ENCODE data around the gene B3GLCT. TPM values are rescaled to one million over a fixed set of nuclear protein-coding genes. Genes with fewer than 3 reads are reported as not detected.

Gene B3GLCT
- total and polyA plus RNA-seq, 2 experiments from 2014 or later: 5.7 to 10.8 TPM

DNA sequence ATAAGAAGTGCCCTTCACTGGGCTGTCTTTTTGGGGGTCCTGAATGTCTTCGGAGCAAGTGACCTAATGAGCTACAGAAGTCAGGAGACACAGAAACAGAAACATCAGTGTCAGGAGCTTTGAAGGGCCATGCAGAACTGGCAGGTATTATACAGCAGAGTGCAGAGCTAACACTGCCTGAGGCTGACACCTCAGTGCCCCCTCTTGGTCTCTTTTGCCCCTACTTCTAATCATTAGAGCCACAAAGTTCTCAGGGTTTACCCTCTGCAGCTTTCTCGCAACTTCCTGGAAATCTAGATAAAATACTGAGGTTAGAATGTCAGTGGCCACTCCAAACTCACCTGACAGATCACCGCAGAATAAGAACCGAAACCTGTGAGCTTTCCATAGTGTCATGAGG is 172.7 kb downstream of the B3GLCT start:
- no peaks in the 10 kb centered on the region for H4K20me1 ChIP-seq (ENCODE audit: insufficient read depth, poor library complexity, severe bottlenecking)
- no peak overlapping the region for H3K4me3 ChIP-seq
- TF ChIP-seq EZH2 (IDR thresholded peaks at IDR 0.05; ENCODE audit: borderline replicate concordance) (no peak), EZH2phosphoT487 (IDR thresholded peaks at IDR 0.05; ENCODE audit: low read depth, severe bottlenecking, unreplicated experiment) (no peak)
- TF ChIP-seq, protein P1, sequence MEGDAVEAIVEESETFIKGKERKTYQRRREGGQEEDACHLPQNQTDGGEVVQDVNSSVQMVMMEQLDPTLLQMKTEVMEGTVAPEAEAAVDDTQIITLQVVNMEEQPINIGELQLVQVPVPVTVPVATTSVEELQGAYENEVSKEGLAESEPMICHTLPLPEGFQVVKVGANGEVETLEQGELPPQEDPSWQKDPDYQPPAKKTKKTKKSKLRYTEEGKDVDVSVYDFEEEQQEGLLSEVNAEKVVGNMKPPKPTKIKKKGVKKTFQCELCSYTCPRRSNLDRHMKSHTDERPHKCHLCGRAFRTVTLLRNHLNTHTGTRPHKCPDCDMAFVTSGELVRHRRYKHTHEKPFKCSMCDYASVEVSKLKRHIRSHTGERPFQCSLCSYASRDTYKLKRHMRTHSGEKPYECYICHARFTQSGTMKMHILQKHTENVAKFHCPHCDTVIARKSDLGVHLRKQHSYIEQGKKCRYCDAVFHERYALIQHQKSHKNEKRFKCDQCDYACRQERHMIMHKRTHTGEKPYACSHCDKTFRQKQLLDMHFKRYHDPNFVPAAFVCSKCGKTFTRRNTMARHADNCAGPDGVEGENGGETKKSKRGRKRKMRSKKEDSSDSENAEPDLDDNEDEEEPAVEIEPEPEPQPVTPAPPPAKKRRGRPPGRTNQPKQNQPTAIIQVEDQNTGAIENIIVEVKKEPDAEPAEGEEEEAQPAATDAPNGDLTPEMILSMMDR (IDR thresholded peaks at IDR 0.05; ENCODE audit: poor library complexity): no peak
- H3K36me3 ChIP-seq (replicated peaks; ENCODE audit: insufficient read depth, low read depth): no peaks in the 10 kb centered on the region
- H3K79me2 ChIP-seq: no peaks in the 10 kb centered on the region
- H3K9me3 ChIP-seq (ENCODE audit: low read depth): no peaks in the 10 kb centered on the region
- no peak overlapping the region for H3K27ac ChIP-seq
- WGBS (ENCODE audit: low lambda C conversion rate, missing lambda C conversion rate): 89% methylated on average over 4 of the region's 4 CpGs
- no peak overlapping the region for H2AFZ ChIP-seq
- no peaks in the 10 kb centered on the region for H3K4me1 ChIP-seq (ENCODE audit: insufficient read depth)
- no peak overlapping the region for H3K4me2 ChIP-seq
- no peaks in the 10 kb centered on the region for H3K9me2 ChIP-seq (replicated peaks; ENCODE audit: insufficient read depth)
- no peak for DNase-seq (ENCODE audit: low spot score)
- no peaks in the 10 kb centered on the region for H3K27me3 ChIP-seq

DNA sequence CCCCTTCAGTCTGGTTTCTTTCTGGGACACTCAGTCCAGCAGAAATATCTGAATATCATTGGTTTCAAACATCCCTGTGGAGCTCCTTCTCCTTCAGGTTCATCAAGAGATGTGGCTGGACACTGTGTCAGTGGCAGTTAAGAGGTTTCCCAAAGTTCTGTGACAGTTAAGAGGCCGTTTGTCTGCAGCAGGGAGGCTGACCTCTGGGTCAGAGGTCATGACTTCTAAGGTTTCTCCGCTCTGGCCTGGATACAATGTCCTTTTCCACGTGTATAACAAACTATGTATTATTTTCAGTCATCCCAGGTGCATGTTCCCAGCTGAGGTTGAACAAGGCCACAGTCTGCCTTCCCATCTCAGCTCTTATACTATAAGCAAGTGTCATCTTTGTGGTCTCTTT is 174.9 kb downstream of the B3GLCT start:
- 47% methylated on average over 3 of the region's 3 CpGs for WGBS (ENCODE audit: low lambda C conversion rate, missing lambda C conversion rate)
- Histone ChIP-seq H3K4me2 (no peak overlapping the region), H3K36me3 (replicated peaks; ENCODE audit: insufficient read depth, low read depth) (no peaks in the 10 kb centered on the region), H3K4me3 (no peak overlapping the region), H3K9me3 (ENCODE audit: low read depth) (no peaks in the 10 kb centered on the region), H3K4me1 (ENCODE audit: insufficient read depth) (no peaks in the 10 kb centered on the region), H2AFZ (no peak overlapping the region), H4K20me1 (ENCODE audit: insufficient read depth, poor library complexity, severe bottlenecking) (no peaks in the 10 kb centered on the region), H3K27me3 (no peaks in the 10 kb centered on the region), H3K27ac (no peak overlapping the region), H3K79me2 (no peaks in the 10 kb centered on the region), H3K9me2 (replicated peaks; ENCODE audit: insufficient read depth) (no peaks in the 10 kb centered on the region)
- no peak for DNase-seq (ENCODE audit: low spot score)
- TF ChIP-seq EZH2 (IDR thresholded peaks at IDR 0.05; ENCODE audit: borderline replicate concordance) (no peak), EZH2phosphoT487 (IDR thresholded peaks at IDR 0.05; ENCODE audit: low read depth, severe bottlenecking, unreplicated experiment) (no peak)
- TF ChIP-seq, protein P1 (IDR thresholded peaks at IDR 0.05; ENCODE audit: poor library complexity): no peak

DNA sequence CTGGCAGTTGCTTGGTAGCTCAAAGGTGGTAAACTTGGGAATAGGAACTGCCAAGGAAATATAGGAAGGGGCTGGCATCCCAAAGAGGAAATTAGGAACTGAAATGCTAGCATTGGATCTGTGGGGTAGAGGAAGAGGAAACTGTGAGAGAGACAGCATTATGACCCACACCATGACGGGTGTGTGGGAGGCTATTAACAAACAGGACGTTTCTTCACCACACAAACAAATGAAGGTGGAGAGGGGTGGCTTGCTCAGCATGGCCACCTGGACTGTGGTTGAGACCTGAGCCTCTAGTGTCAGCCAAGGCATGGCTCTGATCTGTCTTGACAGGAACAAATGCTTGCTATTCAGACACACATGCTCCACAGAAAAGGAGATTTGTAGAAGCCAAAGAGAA is 178.2 kb downstream of the B3GLCT start:
- no peaks in the 10 kb centered on the region for H3K9me2 ChIP-seq (replicated peaks; ENCODE audit: insufficient read depth)
- H3K9me3 ChIP-seq (ENCODE audit: low read depth): no peaks in the 10 kb centered on the region
- no peak for DNase-seq (ENCODE audit: low spot score)
- no peaks in the 10 kb centered on the region for H3K79me2 ChIP-seq
- H3K4me2 ChIP-seq: no peak overlapping the region
- H3K27ac ChIP-seq: no peak overlapping the region
- no peak overlapping the region for H3K4me3 ChIP-seq
- H3K27me3 ChIP-seq: no peaks in the 10 kb centered on the region
- WGBS (ENCODE audit: low lambda C conversion rate, missing lambda C conversion rate): 58% methylated on average over 2 of the region's 2 CpGs
- TF ChIP-seq, protein P1 (IDR thresholded peaks at IDR 0.05; ENCODE audit: poor library complexity): no peak
- TF ChIP-seq EZH2 (IDR thresholded peaks at IDR 0.05; ENCODE audit: borderline replicate concordance) (no peak), EZH2phosphoT487 (IDR thresholded peaks at IDR 0.05; ENCODE audit: low read depth, severe bottlenecking, unreplicated experiment) (no peak)
- H3K4me1 ChIP-seq (ENCODE audit: insufficient read depth): no peaks in the 10 kb centered on the region
- H3K36me3 ChIP-seq (replicated peaks; ENCODE audit: insufficient read depth, low read depth): no peaks in the 10 kb centered on the region
- H2AFZ ChIP-seq: no peak overlapping the region
- H4K20me1 ChIP-seq (ENCODE audit: insufficient read depth, poor library complexity, severe bottlenecking): no peaks in the 10 kb centered on the region

DNA sequence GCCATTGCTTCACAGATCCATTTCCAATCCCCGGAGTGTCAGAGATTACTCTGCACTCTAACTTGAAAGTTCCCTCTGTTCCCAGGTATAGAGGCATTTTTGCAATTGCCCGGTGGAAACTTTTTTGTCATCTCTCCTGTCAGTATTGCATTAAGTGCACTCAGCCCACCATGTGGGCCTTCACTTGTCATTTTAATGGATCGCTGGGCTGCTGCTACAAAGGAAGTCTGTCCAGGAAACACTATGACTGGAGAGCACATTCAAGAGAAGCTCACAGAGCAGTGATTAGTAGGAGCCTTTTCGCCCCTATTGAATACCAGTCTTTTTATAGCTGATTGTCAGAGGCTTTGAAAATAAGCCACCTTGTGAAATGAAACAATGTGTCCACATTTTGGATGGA is 180.9 kb downstream of the B3GLCT start:
- TF ChIP-seq EZH2 (IDR thresholded peaks at IDR 0.05; ENCODE audit: borderline replicate concordance): no peak
- no peak for TF ChIP-seq EZH2phosphoT487 (IDR thresholded peaks at IDR 0.05; ENCODE audit: low read depth, severe bottlenecking, unreplicated experiment)
- TF ChIP-seq, protein P1 (IDR thresholded peaks at IDR 0.05; ENCODE audit: poor library complexity): no peak
- Histone ChIP-seq H3K27me3 (no peaks in the 10 kb centered on the region), H3K4me2 (no peak overlapping the region), H3K4me3 (no peak overlapping the region), H3K9me3 (ENCODE audit: low read depth) (no peaks in the 10 kb centered on the region), H3K4me1 (ENCODE audit: insufficient read depth) (no peaks in the 10 kb centered on the region), H3K79me2 (no peaks in the 10 kb centered on the region), H3K9me2 (replicated peaks; ENCODE audit: insufficient read depth) (no peaks in the 10 kb centered on the region), H4K20me1 (ENCODE audit: insufficient read depth, poor library complexity, severe bottlenecking) (no peaks in the 10 kb centered on the region), H3K36me3 (replicated peaks; ENCODE audit: insufficient read depth, low read depth) (no peaks in the 10 kb centered on the region), H3K27ac (no peak overlapping the region), H2AFZ (no peak overlapping the region)
- WGBS (ENCODE audit: low lambda C conversion rate, missing lambda C conversion rate): 64% methylated on average over 4 of the region's 4 CpGs
- DNase-seq (ENCODE audit: low spot score): no peak

All from hepatocyte (in vitro differentiated cells).